SW480 (cell line): Measurements from ENCODE around the gene CXCR5.

Experiments used
- DNase-seq: peaks from one replicate; pipeline ENCODE4 v3.0.0-alpha.2; 2016; ENCODE audit warnings: low spot score

The CXCR5 gene

DNA sequence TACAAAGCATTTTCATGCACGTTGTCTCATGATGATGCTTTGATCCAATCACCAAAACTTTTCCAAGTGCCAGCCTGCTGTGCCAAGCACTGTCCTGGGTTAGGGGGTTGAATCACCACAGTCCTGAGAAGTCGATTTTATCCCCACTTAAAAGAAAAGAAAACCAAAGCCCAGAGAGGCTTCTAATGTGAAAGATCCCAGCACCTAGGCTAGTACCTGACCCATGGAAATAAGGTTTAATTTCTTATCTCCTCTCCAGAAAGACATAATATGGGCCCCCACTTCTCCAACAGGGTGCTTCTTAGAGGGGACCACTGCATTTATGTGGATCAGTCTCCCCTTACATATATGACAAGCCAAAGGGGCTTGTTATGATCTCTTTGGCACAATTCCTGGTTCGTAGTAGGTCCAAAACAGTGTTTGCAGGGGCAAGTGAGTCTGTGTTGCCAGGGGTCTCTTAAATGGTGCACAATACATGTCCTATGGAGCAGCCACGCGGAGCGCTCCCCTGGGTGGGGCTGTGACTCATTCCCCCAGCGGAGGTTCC is 43.9 kb downstream of the CXCR5 start:
- DNase-seq, result no peak

DNA sequence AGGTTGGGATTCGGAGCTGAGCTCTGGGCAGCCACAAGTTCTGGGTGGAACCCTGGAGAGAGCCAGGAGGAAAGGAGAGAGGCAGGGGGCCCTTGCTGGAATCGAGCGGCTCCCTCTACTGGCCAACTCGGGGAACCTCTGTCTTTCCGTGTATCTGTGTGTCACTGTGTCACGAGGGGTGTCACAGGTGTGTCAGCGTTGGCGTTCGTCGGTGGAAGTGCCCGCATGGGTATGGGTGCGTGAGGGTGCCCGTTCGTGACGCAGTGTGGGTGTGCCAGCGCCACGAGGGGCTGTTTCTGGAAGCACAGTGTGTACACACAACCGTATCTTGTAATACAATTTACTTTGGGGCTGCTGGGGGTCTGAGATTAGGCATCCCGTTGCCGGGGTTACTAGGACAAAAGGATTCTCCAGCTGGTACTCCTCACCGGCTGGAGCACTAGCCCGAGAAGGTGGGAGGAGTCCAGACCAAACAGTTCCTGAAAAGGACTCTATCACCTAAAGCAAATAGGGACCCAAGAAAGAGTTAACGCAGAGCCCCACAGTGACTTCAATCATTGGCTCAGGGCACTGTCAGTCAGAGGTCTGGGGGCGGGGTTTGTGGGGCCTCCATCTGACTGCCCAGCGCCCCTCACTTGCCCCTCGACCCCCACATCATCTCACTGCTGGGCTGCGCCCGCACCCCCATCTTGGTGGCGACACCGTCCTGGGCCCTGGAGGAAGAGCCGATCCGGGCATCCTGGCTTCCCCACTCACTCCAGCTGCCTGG is 44.6 kb downstream of the CXCR5 start:
- DNase-seq, result peak; percentile 97

DNA sequence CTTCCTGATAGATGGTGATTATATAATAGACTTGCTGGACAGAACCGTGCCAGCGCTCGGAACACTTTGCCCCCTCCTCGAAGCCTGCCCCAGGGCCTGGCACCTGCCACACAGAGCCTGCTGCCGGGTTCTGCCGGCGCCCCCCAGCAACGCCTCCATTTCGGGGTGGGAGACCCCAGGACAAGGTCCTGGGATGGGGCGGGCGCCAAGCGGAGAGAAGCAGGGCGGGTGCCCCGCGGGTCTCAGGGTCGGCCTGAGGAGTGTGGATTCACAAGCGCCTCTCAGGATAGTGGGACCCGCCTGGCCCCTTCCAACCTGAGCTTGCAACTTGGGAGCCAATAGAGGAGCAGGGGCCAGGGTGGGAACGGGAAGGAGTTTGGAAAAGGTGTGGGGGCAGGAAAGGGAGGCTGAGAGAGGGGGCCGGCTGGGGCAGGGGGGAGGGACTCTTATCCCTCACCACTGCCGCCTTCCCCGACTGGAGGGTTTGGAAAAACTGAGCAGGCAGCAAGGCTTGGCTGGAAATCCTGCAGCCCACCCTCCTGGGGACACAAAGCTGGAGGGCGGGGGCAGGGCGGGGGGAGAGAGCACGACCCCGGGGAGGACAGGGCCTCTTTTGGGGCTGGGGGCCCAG is 45.3 kb downstream of the CXCR5 start:
- peak; percentile 61 for DNase-seq

DNA sequence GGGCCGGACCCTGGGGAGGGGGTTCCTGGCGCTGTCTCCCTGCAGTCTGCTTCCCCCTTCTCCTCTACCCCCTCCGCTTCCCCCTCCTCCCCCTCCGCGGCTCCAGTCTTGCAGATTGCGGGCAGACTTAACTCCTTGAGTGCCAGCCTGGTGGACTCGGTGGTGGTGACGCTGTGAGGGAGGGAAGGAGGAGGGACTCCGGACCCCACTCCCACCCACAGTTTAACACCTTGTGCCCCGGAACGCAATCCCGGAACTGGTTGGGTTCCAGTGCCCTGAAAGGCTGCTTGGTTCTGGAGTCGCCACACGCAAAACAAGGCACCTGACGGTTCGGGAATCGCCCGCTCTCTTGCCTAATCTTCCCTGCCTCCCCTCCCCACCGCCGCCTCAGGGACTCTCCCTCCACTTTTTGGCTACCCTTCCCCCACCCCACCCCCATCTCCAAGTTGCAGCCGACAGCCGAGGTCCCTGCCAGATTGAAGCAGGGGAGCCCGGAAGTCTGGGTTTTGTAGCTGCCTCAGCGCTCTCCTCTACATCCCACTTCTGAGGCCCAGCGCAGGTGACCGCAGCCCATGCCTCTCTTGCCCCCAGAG is 45.9 kb downstream of the CXCR5 start:
- peak; percentile 84 for DNase-seq

DNA sequence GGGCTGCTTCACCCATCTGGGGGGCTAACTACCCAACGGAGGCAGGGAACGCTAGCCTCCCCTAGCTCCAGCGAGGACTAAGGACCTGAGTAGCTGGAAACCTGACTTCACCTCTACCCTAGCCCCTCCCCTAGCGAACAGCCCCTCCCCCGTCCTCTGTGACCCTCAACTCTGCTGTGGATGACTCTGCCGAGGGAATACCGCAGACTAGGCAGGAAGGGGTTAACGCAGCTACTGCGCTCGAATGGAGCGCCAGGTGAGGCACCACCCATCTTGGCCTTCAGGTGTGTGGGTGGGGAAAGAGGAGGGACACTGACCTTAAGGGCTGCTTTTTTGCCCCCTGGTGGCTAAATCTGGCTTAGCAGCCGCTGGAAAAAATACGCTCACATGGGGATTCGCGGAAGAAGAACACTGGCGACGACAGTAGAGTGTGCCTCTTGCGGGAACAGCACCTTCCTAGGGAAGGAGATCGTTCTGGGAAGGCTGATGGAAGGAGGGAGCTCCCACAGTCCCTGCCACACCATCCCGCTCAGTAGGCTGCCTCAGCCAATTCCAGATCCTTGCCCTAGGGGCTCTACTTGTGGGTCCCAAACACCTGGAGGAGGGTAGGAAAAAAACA is 46.5 kb downstream of the CXCR5 start:
- DNase-seq, result peak; percentile 97

DNA sequence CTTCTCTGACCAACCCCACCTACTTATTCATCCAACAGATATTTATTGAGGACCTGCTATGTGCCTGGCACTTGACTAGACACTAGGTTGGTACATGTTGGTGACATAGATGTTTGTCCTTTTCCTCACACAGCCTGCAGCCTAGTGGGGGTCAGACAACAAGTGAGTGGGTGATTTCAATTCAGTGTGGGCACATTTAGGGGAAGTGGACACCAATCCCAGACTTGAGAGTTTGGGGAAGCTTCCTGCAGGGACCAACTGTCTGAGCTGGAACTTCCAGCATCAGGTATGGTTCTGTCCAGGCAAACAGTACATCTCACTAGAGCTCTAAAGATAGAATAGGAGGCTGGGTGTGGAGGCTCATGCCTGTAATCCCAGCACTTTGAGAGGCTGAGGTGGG is 47.9 kb downstream of the CXCR5 start:
- no peak for DNase-seq

DNA sequence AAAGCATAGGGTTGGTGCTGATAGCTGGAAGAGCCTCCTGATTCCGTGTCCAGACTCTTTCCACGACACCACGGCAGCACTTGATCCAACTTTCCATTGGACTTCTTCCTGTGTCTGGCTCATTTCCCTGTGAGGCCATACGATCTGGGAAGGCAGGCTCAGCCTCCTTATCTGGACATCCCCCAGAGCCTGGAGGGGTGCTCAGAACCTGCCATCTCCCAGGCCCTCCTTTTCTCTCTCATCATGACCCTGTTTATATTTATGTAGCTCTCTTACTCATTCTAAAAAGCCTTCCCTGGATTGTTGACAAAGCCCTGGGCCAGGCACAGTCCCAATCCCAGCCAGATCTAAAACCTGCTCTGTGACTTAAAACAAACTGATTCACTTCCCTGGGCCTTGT is 49.8 kb downstream of the CXCR5 start:
- no peak for DNase-seq

DNA sequence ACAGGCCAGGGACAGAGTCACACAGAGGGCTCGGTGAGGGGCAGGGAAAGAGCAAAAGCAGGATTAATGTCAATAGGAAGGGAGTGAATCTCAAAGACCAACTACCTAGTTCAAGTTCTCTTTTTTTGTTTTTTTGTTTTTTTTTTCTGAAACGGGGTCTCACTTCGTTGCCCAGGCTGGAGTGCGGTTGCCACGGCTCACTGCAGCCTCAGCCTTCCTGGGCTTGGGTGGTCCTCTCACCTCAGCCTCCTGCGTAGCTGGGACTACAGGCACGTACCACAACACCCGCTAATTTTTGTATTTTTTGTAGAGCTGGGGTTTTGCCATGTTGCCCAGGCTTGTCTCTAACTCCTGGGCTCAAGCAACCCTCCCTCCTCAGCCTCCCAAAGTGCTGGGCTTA is 51.7 kb downstream of the CXCR5 start:
- no peak for DNase-seq

DNA sequence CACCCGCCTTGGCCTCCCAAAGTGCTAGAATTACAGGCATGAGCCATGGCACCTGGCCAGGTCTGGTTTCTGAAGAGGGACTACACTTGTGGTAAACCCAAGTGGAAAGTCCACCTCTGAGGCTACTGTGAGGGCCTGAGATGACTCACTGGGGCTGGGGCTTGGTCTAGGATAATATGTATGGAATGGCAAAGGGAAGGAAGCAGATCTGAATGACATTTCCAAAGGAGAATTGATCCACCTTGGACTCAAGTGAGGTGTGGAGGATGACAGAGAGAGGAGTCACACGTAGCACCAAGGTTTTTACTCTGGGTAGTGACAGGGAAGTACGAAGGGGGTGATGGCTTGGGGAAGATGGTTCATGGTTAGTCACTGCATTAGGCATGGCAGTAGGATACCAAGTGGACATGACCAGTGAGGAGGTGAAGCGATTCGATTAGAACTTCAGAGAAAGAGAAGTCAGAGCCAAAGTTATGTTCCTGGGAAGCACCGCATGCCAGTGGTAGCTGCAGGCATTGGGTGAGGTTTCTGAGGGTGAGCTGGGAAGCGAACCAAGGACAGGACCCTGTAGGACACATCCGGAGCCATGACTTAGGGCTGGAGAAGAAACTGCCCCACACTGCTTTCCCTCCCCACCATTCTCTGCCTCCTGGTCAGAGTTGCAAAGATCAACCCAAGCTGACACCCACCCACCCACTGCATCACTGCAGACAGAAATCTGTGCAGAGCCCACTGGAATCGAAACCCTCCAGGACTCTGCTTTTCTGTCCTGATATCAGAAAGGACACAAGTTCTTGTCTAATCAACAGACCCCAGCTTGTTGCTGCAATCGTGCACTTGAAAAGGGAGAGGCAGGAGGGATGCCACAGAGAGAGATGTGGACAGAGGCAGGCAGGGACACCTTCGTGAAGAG is 55.1 kb downstream of the CXCR5 start:
- peak; percentile 95 for DNase-seq

DNA sequence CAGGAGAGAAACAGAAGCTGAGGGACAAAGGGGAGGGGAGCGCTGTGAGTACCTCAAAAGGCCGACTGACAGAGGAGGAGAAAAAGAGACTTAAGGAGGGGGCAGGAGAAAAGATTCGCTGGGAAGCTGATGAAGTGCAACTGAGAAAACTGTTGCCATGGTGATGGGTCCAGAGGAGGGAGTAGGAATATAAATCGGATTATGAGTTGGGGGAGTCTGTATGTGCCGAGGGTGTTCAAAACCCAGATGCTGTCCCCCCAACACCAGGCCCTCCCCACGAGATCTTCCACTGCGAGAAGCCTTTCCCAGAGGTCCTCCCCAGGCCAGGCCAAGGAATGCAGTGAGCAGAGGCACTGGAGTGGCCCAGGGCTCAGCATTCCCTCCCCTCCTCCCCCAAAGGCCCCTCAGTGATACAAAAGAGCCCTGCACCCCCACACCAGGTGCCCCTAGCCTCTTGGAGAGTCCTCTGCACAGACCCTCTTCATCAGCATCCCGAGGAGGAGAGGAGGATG is 55.8 kb downstream of the CXCR5 start:
- DNase-seq, result no peak

DNA sequence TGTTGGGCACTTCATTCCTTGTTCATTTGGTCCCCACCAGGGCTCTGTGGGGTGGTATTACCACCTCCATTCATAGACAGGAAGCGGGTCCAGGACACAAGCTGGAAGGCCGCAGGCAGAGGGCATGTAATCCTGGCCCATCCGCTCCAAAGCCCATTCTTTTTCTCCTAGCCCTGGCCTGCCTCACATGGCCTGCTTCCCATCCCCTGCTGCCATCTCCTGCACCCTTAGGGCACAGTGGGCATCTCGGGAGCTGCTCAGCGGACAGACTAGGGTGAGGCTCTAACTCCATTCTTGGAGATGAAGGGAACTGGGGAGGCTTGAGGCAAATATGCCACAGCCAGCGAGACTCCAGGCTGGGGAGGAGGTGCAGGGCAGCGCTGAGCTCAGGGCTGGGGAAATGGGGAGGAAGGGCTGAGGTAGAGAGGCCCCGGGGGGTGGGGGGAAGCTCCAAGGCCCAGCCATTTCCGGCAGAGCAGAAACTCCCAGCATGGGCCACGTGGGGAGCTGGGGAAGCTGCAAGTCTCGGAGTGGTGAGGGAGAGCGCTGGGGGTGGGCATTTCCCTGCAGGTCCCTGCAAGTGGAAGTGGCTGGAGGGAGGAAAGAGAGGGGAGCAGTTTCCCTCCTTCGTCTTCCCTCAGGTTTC is 56.4 kb downstream of the CXCR5 start:
- DNase-seq, result no peak

DNA sequence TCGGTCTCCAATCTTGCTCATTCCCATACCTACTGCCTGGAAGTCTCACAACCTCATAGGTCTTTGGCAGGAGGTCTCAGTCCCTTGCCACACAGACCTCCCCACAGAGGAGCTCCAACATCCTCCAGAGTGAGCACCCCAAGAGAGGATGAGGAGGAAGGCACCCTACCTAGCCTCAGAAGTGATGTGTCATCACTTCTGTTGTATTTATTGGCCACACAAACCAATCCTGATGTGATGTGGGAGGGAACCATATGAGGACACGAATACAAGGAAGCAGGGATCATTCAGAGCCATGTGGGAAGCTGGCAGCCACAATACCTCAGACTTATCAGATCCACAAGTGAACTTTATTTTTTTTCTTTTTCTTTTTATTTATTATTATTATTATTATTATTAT is 63.4 kb downstream of the CXCR5 start:
- no peak for DNase-seq
